ENCODE measurements around the gene ITGA7. TPM values are rescaled to one million over a fixed set of nuclear protein-coding genes. Genes with fewer than 3 reads are reported as not detected.

ITGA7 gene
- total RNA-seq, 1 donor from 2014 or later = 23.6 TPM

DNA sequence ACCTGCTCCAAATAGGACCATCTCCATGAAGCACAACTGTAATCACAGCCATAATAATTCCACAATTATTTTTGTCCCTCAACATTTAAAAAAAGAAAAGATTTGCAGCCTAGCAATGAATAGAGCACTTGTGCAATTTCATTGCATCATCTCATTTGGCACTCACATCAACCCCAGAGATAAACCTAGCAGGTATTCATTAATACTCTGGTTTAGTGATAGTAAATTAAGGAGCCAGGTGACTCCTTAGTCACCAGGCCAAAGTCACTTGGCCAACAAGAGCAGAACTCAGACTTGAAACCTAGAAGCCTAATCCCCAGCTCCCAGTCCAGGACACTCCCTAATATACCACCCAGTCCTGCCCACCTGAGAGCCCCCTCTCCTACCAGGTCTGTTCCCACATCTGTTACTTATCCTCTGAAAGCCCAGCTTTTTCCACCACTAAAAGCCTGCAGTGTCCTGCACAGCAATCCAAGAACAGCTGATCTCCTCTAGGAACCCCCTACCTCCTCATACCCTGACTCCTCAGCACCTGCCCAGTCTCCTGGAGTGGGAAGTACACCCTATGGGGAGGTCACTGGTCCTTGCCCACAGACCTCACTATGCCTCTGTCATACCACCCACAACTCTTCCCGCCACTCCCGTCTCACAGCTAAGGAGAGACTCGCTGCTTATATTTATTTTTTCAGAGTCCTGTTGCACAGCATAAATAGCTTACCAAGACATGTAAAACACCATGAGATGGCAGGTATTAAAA, 48.9 kb downstream of the ITGA7 start:
- Histone ChIP-seq H3K27me3 (no peaks in the 10 kb centered on the region), H3K4me3 (no peak overlapping the region), H3K36me3 (no peaks in the 10 kb centered on the region), H3K9me3 (no peaks in the 10 kb centered on the region), H3K4me1 (no peaks in the 10 kb centered on the region), H3K27ac (no peak overlapping the region)
- DNase-seq (ENCODE audit: extremely low spot score in 2 of 2) = no peak
- TF ChIP-seq POLR2AphosphoS5 (IDR thresholded peaks at IDR 0.05; ENCODE audit: insufficient read depth in 1 of 2, low read depth in 1 of 2) (no peak), POLR2A (IDR thresholded peaks at IDR 0.05) (no peak)
- TF ChIP-seq, protein P1, sequence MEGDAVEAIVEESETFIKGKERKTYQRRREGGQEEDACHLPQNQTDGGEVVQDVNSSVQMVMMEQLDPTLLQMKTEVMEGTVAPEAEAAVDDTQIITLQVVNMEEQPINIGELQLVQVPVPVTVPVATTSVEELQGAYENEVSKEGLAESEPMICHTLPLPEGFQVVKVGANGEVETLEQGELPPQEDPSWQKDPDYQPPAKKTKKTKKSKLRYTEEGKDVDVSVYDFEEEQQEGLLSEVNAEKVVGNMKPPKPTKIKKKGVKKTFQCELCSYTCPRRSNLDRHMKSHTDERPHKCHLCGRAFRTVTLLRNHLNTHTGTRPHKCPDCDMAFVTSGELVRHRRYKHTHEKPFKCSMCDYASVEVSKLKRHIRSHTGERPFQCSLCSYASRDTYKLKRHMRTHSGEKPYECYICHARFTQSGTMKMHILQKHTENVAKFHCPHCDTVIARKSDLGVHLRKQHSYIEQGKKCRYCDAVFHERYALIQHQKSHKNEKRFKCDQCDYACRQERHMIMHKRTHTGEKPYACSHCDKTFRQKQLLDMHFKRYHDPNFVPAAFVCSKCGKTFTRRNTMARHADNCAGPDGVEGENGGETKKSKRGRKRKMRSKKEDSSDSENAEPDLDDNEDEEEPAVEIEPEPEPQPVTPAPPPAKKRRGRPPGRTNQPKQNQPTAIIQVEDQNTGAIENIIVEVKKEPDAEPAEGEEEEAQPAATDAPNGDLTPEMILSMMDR (IDR thresholded peaks at IDR 0.05) = no peak
- intact Hi-C loops (cut with DNase I) = loop anchor here (10.0 kb wide), 1 partner anchor 136 kb away; no protein-coding TSS in a partner anchor

DNA sequence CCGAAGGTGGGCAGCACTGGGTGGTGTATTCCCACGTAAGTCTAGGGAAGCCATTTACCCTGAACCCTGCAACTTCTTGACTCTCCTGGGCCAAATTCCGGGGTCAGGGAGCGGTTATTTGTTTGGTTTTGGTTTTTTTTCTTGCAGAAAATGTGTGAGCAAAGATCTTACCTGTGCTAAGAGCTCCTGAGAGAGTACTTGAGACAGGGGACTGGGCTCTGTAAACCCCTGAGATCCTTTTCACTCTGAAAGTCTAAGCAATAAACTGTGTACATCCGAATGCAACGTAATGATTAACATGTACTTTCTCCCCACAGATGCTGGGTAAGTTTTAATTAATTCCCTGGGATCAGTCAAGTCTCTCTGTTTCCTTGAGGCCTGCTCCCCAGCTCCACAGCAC, 49.5 kb downstream of the ITGA7 start:
- Histone ChIP-seq H3K4me3 (no peak overlapping the region), H3K27ac (no peak overlapping the region), H3K36me3 (no peaks in the 10 kb centered on the region), H3K9me3 (no peaks in the 10 kb centered on the region), H3K27me3 (no peaks in the 10 kb centered on the region), H3K4me1 (no peaks in the 10 kb centered on the region)
- intact Hi-C loops (cut with DNase I) = loop anchor here (10.0 kb wide), 1 partner anchor 137 kb away; no protein-coding TSS in a partner anchor
- DNase-seq (ENCODE audit: extremely low spot score in 2 of 2) = no peak
- no peak for TF ChIP-seq POLR2A (IDR thresholded peaks at IDR 0.05)
- TF ChIP-seq POLR2AphosphoS5 (IDR thresholded peaks at IDR 0.05; ENCODE audit: insufficient read depth in 1 of 2, low read depth in 1 of 2) = no peak
- TF ChIP-seq, protein P1 (IDR thresholded peaks at IDR 0.05) = no peak

GRCh38 chr12:55657212-55657611, 50.5 kb downstream of the ITGA7 start:
- Histone ChIP-seq H3K36me3 (no peaks in the 10 kb centered on the region), H3K27ac (no peak overlapping the region), H3K4me1 (no peaks in the 10 kb centered on the region), H3K4me3 (no peak overlapping the region), H3K9me3 (no peaks in the 10 kb centered on the region), H3K27me3 (no peaks in the 10 kb centered on the region)
- intact Hi-C loops (cut with DNase I) = loop anchor here (10.0 kb wide), 1 partner anchor 138 kb away; no protein-coding TSS in a partner anchor
- no peak for DNase-seq (ENCODE audit: extremely low spot score in 2 of 2)
- TF ChIP-seq, protein P1 (IDR thresholded peaks at IDR 0.05) = no peak
- TF ChIP-seq POLR2AphosphoS5 (IDR thresholded peaks at IDR 0.05; ENCODE audit: insufficient read depth in 1 of 2, low read depth in 1 of 2) = no peak
- no peak for TF ChIP-seq POLR2A (IDR thresholded peaks at IDR 0.05)

- H3K36me3 ChIP-seq = no peaks in the 10 kb centered on the region
- H3K9me3 ChIP-seq = no peaks in the 10 kb centered on the region
- no peak overlapping the region for H3K4me3 ChIP-seq
- no peak for DNase-seq (ENCODE audit: extremely low spot score in 2 of 2)
- H3K27ac ChIP-seq = no peak overlapping the region
- no peaks in the 10 kb centered on the region for H3K27me3 ChIP-seq
- H3K4me1 ChIP-seq = no peaks in the 10 kb centered on the region
- TF ChIP-seq, protein P1 (IDR thresholded peaks at IDR 0.05) = no peak
- no peak for TF ChIP-seq POLR2A (IDR thresholded peaks at IDR 0.05)
- TF ChIP-seq POLR2AphosphoS5 (IDR thresholded peaks at IDR 0.05; ENCODE audit: insufficient read depth in 1 of 2, low read depth in 1 of 2) = no peak
- intact Hi-C loops (cut with DNase I) = loop anchor here (10.0 kb wide), 1 partner anchor 140 kb away; no protein-coding TSS in a partner anchor
Measured at GRCh38 chr12:55654511-55655214, 53.0 kb downstream of the ITGA7 start.
